OCI-LY7 (cell line): ENCODE measurements around the gene CARMIL1.

Source experiments
- EZH2phosphoT487 ChIP-seq: fragments of 200-600 bp; sonication (generic); IDR thresholded peaks from 2 replicates; pipeline ENCODE4 v1.6.1; 2018; ENCODE audit warnings: low read depth, borderline replicate concordance, mild to moderate bottlenecking, mixed run types, antibody characterized with exemption, low read length, moderate library complexity, mixed read lengths
- TF ChIP-seq, protein P1 (sequence below): fragments of 200-600 bp; sonication (generic); conservative IDR thresholded peaks from 2 replicates; pipeline ENCODE4 v1.5.1; 2014; ENCODE audit warnings: mild to moderate bottlenecking, antibody characterized with exemption, low read length, moderate library complexity, mixed read lengths

DNA sequence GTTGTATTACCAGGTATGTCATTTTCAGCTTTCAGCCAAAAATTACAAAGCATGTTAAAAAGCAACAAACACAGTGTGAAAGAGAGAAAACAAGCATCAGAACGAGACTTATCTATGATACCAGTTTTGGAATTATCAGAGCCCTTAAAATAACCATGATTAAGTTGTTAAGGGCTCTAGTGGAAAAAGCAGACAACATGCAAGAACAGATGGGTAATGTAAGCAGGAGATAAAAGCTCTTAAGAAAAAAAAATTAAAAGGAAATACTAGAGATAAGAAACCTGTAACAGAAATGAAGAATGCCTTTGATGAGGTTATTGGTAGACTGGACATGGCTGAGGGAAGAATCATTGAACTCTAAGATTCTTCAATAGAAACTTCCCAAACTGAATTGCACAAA, 245.4 kb downstream of the CARMIL1 start:
- TF ChIP-seq, protein P1, sequence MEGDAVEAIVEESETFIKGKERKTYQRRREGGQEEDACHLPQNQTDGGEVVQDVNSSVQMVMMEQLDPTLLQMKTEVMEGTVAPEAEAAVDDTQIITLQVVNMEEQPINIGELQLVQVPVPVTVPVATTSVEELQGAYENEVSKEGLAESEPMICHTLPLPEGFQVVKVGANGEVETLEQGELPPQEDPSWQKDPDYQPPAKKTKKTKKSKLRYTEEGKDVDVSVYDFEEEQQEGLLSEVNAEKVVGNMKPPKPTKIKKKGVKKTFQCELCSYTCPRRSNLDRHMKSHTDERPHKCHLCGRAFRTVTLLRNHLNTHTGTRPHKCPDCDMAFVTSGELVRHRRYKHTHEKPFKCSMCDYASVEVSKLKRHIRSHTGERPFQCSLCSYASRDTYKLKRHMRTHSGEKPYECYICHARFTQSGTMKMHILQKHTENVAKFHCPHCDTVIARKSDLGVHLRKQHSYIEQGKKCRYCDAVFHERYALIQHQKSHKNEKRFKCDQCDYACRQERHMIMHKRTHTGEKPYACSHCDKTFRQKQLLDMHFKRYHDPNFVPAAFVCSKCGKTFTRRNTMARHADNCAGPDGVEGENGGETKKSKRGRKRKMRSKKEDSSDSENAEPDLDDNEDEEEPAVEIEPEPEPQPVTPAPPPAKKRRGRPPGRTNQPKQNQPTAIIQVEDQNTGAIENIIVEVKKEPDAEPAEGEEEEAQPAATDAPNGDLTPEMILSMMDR: no peak
- no peak for TF ChIP-seq EZH2phosphoT487
